Measurements from ENCODE around the gene MYH6. TPM values are rescaled to one million over a fixed set of nuclear protein-coding genes. Genes with fewer than 3 reads are reported as not detected.
A peak's percentile ranks its signal among the peaks of the same experiment; 100 is the strongest.

Gene MYH6
- total RNA-seq, 4 donors from 2014 or later: 0.16 to 1.5 TPM; not detected in 2

DNA sequence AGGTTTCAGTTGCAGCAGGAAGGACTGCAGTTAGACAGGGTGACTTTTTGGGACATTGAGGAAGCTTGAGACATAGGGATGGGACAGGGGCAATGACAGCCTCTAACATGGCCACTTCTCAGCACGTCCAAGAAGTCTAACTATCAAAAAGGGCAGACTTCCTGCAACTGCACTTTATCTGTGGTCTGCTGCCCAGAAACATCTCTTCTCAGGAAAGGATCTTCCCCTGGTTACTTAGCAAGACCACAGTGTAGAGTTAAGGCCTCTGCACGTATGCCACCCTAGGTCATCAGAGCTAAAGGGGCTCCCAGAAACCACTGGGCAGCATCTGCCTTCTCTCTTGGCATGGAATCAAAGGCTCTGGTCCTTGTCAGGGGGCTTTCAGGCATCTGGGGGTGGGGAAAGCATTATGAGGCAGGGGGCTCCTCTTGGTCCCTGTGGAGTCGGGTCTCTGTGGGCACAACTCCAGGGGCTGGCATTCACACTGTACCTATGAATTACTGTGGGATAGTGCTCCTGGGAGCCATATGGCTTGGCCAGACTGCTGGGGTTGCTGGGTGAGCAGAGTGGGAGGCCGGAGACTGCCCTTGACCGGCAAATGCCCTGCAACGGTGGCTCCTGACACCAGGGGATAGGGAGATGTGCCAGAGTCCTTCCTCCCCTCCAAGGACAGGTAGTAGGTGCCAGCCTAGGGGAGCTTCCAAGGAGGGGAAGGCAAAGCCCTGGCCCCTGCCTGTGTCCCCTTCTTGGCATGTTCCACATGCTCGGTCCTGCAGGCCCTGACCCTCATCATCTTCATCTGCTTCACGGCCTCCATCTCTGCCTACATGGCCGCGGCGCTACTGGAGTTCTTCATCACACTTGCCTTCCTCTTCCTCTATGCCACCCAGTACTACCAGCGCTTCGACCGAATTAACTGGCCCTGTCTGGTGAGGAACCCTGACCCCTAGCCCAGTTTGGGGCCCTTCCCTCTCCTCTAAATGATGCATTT, 30.2 kb downstream of the MYH6 start:
- in situ Hi-C loops (cut with MboI; ENCODE audit: low pct_ligation_motif_present in 1 of 4, low pct_unique_long_range_greater_than_20kb in 1 of 4, low sequenced_read_pairs in 3 of 4) (loop anchor here in 1 of 4 donors (25.0 kb wide), 1 partner anchor 116 kb away; no protein-coding TSS in a partner anchor), intact Hi-C loops (cut with DNase I; ENCODE audit: low total_unique reads) (loop anchor here (2.0 kb wide), 1 partner anchor 111 kb away; no protein-coding TSS in a partner anchor)
- TF ChIP-seq, protein P1, sequence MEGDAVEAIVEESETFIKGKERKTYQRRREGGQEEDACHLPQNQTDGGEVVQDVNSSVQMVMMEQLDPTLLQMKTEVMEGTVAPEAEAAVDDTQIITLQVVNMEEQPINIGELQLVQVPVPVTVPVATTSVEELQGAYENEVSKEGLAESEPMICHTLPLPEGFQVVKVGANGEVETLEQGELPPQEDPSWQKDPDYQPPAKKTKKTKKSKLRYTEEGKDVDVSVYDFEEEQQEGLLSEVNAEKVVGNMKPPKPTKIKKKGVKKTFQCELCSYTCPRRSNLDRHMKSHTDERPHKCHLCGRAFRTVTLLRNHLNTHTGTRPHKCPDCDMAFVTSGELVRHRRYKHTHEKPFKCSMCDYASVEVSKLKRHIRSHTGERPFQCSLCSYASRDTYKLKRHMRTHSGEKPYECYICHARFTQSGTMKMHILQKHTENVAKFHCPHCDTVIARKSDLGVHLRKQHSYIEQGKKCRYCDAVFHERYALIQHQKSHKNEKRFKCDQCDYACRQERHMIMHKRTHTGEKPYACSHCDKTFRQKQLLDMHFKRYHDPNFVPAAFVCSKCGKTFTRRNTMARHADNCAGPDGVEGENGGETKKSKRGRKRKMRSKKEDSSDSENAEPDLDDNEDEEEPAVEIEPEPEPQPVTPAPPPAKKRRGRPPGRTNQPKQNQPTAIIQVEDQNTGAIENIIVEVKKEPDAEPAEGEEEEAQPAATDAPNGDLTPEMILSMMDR (IDR thresholded peaks at IDR 0.05): no peak
- TF ChIP-seq EP300 (IDR thresholded peaks at IDR 0.05; ENCODE audit: low read depth) (no peak), POLR2A (IDR thresholded peaks at IDR 0.05) (no peak), POLR2AphosphoS5 (IDR thresholded peaks at IDR 0.05) (no peak)
- Histone ChIP-seq H3K9me3 (no peaks in the 10 kb centered on the region), H3K27me3 (no peaks in the 10 kb centered on the region), H3K27ac (peak overlapping the region in 1 of 4 donors; percentile 38), H3K4me1 (peaks cover 0 to 6% (median 0%) of the 10 kb centered on the region in 4 donors), H3K4me3 (no peak overlapping the region), H3K36me3 (no peaks in the 10 kb centered on the region)
- 81 to 96% methylated on average over 8 to 14 of the region's 14 CpGs for WGBS, 2 donors (ENCODE audit: low coverage in 1 of 2)
- no peak for DNase-seq

DNA sequence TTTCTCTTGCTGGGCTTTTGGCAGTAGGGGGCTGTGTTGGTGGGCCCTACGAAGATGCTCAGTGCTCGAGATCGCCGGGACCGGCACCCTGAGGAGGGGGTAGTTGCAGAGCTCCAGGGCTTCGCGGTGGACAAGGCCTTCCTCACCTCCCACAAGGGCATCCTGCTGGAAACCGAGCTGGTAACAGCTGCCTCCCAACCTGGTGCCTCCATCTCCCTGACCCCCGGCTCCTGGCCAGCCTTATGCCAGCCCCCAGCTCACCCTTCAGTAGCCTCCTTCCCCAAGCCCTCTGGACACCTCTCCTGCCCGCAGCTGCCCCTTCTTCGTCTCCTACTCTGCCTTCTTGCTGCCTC, 30.9 kb downstream of the MYH6 start:
- no peaks in the 10 kb centered on the region for H3K27me3 ChIP-seq
- no peak overlapping the region for H3K4me3 ChIP-seq
- H3K27ac ChIP-seq: peak overlapping the region in 2 of 4 donors; percentile 27 to 38
- DNase-seq: no peak
- intact Hi-C loops (cut with DNase I; ENCODE audit: low total_unique reads): no loop called here
- 80% methylated on average over 11 of the region's 11 CpGs; no CpG with 5 or more reads in 1 of the 2 donors for WGBS, 2 donors (ENCODE audit: low coverage in 1 of 2)
- in situ Hi-C loops (cut with MboI; ENCODE audit: low pct_ligation_motif_present in 1 of 4, low pct_unique_long_range_greater_than_20kb in 1 of 4, low sequenced_read_pairs in 3 of 4): loop anchor here in 1 of 4 donors (25.0 kb wide), 1 partner anchor 115 kb away; no protein-coding TSS in a partner anchor
- no peaks in the 10 kb centered on the region for H3K9me3 ChIP-seq
- no peaks in the 10 kb centered on the region for H3K36me3 ChIP-seq
- TF ChIP-seq, protein P1 (IDR thresholded peaks at IDR 0.05): no peak
- TF ChIP-seq EP300 (IDR thresholded peaks at IDR 0.05; ENCODE audit: low read depth): no peak
- no peak for TF ChIP-seq POLR2A (IDR thresholded peaks at IDR 0.05)
- H3K4me1 ChIP-seq: peaks cover 0 to 6% (median 0%) of the 10 kb centered on the region in 4 donors

DNA sequence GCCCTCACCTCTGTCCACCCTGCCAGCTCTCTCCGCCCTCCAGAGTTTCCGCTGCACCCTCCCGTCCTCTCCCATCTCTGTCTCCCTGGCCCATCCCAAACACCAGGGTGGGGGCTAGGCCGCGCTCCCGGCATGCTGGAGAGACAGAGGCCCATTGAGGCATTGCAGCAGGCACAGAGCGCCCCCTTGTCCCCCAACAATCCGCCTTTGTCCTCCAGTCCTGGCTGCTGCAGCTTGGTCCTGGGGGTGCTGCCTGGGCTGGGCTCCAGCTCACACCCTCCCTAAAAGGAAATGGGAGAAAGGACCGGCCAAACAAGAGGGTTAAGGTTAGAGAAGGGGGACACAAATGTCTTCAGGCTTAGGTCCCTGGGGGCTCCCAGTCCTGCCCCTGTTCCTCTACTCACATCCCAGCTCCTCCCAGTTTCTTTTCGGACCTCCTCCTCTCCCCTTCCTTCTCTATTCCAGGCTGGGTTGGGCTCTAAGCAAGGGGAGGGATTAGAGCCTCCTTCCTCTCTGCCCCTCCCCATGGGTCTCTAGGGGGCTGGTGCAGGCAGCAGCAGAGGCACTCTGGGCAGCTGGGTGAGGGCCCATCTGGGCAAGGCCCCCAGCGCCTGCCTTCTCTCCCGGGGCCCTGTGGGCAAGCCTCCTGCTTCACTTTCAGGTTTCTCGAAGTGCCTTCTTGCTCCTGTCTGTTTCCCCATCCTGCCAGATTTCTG, 31.4 kb downstream of the MYH6 start, which contains the start of gene CMTM5:
CMTM5 (plus strand) TSS at position 565 of the 716 bp plus-strand sequence. CDS start 206 bp downstream, outside the sequence.
- H3K4me1 ChIP-seq: peaks cover 0 to 6% (median 0%) of the 10 kb centered on the region in 4 donors
- no peaks in the 10 kb centered on the region for H3K9me3 ChIP-seq
- intact Hi-C loops (cut with DNase I; ENCODE audit: low total_unique reads) (no loop called here), in situ Hi-C loops (cut with MboI; ENCODE audit: low pct_ligation_motif_present in 1 of 4, low pct_unique_long_range_greater_than_20kb in 1 of 4, low sequenced_read_pairs in 3 of 4) (loop anchor here in 1 of 4 donors (25.0 kb wide), 1 partner anchor 114 kb away; no protein-coding TSS in a partner anchor)
- no peak within 1 kb of the TSS for H3K4me3 ChIP-seq
- 64 to 87% methylated on average over 3 to 13 of the region's 13 CpGs for WGBS, 2 donors (ENCODE audit: low coverage in 1 of 2)
- no peaks in the 10 kb centered on the region for H3K27me3 ChIP-seq
- H3K27ac ChIP-seq: peak within 1 kb of the TSS in 2 of 4 donors; percentile 27 to 38
- no peaks in the 10 kb centered on the region for H3K36me3 ChIP-seq
- TF ChIP-seq EP300 (IDR thresholded peaks at IDR 0.05; ENCODE audit: low read depth): no peak
- no peak for TF ChIP-seq POLR2AphosphoS5 (IDR thresholded peaks at IDR 0.05)
- TF ChIP-seq POLR2A (IDR thresholded peaks at IDR 0.05): no peak
- TF ChIP-seq, protein P1 (IDR thresholded peaks at IDR 0.05): no peak
- no peak for DNase-seq
